GM18873 (cell line): Measurements from ENCODE around the gene HDAC4.

Source experiments
- ATAC-seq: cut with Tn5 transposase; IDR thresholded peaks from one replicate; pipeline ENCODE4 v1.9.1; 2021; ENCODE audit warnings: mild to moderate bottlenecking, moderate library complexity, moderate number of reproducible peaks; ENCODE audit not compliant: unreplicated experiment, low FRiP score

Gene HDAC4

DNA sequence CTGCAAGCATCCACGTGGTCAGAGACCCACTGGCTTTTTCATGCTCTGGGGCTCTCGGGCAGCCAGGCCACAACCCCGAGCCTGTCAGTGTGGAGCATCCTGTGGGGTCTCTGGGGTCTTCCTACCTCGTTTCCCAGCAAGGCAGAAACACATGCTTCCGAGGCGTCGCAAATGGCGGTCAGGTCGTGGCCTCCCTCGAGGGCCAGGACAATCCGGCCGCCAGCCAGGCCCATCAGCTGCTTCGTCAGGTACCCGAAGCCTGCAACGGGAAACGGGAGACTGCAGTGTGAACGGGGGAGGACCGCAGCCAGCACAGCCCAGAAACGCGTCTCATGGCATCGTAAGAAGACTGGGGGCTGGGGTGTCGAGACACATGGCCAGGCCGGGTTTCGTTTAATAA, 334.2 kb downstream of the HDAC4 start:
- no peak for ATAC-seq

DNA sequence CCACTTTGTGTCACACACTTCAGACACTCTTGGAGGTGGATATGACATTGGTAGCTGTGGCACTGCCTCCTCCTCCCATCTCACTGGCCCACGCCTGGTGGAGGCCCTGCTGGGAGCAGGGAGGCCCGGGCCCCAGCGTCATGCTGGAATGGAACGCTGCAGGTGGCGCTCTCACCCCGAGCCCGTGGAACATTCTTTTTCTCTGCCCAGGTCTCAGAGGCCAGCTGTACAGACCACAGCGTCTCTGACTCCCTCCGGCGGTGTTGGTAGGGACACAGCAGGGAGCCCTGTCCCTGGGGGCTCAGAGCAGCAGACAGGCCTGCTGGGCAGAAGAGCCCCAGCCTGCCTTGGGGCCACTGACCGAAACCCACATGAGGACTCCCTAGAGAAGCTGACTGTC, 334.9 kb downstream of the HDAC4 start:
- no peak for ATAC-seq

DNA sequence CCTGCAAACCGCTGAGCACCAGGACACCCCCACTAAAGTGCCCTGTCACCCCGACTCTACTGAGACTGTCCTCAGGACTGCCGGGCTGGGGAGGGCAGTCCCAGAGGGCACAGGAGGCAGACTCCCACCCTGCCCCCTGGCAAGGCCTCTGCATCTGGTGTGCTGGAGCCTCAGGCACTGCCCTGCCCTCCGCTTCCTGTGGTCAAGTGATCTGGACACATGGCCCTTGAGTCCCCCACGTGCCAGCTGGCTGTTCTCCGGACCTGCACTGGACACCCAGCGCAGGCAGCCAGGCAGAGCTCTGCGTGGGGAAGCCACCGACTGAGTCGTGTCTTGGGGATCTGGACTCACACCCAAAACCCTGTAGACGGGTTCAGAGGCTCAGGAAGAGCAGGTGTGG, 335.3 kb downstream of the HDAC4 start:
- no peak for ATAC-seq

DNA sequence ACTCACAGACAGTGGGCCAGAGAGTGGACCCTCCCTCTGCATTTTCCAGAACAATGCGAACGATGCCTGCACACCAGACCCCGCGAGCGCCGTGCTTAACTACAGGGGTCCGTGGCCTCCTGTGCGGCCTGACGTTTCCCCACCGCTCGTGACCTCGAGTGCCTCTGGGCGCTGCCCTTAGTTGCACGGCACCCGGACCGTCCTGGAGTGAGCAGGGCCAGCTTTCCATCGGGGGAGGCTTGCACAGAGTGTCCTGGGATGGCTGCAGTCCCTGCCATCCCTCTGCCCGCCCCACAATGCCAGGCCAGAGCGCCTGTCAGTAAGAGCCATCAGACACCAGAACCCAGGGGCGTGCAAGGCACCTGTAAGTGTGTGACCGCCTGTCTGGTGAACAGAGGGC, 335.9 kb downstream of the HDAC4 start:
- no peak for ATAC-seq

DNA sequence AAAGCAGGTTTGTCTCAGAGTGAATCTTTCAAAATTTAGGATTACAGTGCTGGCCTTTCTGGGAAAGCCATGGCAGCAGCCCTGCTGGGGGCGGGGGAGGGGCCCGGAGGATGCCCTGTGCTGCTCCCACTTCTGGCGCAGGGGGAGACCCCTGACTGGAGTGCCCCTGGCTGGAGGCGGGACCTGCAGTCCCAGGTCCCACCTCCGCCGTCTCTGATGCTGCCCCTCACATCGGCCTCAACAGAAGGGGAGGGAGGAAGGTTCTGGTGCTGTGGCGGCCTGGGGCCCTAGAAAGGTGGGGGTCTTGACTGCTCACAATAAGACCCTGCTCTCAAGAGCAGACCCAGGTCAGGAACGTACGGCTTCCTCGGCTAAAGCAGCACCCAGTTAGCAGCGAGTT, 336.6 kb downstream of the HDAC4 start:
- no peak for ATAC-seq

DNA sequence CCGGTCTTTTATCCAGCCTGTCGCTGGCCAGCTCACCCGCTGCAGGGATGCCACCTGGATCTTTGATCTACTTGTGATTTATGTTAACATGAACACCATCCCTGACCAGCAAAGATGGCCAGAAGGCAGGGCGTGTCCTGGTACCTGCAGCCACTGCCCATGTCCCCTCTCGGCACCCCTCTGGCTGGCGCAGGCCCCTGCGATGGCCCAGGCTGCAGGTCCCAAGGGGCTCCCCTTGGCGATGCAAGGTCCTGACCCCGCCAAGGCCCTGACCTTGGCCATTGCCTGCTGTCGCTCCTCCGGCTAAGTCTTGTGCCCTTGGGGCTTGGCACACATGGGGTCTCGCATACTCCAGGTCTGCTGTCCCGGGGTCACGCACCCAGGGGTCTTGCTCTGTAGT, 338.1 kb downstream of the HDAC4 start:
- ATAC-seq, result no peak

DNA sequence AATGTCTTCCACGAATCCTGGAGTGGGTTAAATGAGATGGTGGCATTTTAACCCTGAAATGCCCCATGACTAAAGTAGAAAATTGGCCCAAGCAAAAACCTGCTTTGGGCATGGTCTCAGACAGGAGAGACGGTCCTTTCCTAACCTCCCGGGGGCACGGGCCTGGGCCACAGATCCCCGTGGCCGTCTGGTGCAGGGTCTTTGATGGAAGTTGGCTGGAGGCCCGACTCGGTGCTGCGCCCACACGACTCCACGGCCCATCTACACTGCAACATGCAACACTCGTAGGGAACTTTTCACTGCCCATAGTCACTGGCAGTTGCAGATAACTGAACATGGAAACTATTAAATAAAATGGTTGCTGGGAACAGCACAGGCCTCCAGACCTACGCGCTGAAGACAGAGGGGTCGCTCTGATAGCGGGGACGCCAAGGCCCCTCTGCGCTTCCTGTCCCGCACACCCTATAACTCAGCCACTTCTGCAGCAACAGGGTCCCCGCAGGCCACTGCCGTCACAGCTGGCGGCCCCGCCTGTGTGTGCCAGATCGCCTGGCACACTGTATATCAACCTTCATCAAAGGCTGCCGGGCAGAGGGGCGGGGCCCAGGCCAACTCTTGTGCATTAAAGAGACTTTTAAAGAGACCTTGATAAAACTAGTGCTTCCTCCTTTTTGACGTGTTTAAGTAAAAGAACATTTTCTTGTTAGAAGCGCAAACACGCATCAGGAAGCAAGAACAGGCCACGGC, 338.8 kb downstream of the HDAC4 start:
- ATAC-seq, result no peak

DNA sequence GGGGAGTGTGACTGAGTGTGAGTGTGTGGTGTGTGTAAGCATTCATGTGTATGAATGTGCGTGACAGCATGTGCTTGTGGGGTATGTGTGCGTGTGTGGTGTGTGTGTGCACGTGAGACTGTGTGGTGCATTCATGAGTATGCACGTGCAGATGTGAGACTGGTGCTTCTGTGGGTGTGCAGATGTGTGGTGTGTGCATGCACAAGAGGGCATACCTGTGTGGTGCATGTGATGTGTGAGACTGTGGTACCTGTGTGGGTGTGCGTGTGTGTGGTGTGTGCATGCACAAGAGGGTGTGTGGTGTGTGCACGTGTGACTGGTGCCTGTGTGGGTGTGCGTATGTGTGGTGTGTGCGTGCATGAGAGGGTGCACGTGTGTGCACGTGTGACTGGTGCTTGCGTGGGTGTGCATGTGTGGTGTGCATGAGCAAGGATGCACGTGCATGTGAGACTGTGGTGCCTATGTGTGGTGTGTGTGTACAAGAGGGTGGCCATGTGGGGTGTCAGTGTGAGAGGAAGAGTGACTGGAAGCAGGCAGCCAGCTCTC, 339.6 kb downstream of the HDAC4 start:
- no peak for ATAC-seq

DNA sequence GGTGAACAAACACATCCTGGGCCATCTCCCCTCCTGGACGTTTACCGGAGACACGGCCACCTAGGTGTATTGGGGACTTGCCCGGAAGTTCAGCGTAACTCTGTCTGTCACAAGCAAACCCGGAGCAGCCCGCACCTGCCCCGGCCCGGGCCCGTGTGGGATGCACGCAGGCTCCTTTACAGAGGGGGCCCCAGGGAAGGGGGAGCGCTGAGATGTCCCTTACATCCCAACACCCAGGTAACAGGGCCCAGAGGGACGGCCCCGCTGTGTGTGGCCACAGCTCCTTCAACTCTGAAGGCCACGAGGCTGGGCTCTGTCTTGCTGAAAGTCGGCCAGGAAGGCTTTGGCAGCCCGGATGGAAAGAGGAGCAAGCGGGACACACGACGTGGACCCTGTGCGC, 340.1 kb downstream of the HDAC4 start:
- ATAC-seq, result no peak

DNA sequence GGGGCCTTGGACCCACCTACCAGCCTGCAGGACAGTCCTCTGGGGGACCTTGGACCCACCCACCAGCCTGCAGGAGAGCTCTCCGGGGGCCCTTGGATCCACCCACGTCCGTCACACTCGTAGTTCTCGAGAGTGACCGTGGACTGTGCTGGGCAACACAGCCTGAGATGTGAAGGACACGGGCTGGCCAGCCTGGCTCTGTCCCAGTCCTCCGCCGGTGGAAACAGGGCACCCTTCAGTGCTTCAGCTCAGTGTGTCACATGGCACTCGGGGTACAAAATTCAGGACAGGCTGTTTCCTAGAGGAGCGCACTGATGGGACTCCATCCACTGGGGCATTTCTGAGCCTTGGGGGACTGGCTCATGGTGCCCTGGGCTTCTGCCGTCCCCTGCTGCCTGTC, 341.0 kb downstream of the HDAC4 start:
- no peak for ATAC-seq

DNA sequence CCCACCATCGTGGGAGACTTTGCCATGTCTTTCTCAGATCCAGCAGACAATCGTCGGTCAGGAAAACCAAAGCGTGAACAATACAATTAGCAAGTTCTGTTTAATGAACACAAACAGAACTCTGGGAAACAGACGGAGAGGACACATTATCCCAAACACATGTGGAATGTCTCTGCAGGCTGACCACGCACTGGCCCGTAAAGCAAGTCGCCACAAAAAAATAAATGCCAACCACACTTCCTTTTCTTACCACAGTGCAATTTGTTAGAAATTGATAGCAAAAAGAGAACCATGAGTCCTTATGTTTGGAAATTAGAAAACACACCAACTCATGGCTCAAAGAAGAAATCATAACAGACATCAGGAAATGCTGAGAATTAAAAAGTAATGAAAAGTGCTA, 342.1 kb downstream of the HDAC4 start:
- no peak for ATAC-seq

DNA sequence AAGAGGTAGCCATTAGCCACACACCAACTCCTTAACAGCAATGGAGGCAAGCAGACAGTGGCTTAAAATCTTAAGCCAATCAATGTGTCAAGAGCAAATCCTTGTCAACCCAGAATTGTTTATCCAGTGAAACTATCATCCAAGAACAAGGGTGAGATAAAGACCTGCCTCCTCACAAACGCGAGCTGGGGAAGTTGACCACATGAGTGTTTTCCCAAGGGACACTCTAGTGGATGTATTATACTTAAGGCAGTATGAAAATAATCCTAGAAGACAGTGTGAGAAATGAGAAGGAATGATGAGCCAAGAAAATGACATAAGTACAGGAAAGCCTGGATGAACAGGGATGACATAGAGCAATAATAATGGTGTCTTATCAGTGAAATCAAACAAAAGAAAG, 343.3 kb downstream of the HDAC4 start:
- ATAC-seq, result no peak

DNA sequence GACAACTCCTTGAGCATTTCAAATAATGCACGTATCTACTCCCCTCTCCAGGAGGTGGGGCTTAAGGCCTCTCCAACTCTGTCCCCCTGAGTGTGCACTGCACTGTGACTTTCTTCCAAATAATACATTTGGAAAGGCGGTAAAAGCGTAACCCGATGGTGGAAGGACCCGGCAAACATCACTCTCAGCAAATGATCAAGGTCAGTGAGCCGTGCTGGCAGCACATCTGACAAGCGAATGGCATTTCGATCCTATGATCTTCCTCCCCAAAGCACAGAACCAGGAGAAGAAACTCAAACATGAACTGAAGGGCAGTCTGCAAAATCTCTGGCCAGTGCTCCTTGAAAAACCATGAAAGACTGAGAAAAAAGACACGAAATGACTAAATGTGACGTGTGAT, 344.2 kb downstream of the HDAC4 start:
- no peak for ATAC-seq

DNA sequence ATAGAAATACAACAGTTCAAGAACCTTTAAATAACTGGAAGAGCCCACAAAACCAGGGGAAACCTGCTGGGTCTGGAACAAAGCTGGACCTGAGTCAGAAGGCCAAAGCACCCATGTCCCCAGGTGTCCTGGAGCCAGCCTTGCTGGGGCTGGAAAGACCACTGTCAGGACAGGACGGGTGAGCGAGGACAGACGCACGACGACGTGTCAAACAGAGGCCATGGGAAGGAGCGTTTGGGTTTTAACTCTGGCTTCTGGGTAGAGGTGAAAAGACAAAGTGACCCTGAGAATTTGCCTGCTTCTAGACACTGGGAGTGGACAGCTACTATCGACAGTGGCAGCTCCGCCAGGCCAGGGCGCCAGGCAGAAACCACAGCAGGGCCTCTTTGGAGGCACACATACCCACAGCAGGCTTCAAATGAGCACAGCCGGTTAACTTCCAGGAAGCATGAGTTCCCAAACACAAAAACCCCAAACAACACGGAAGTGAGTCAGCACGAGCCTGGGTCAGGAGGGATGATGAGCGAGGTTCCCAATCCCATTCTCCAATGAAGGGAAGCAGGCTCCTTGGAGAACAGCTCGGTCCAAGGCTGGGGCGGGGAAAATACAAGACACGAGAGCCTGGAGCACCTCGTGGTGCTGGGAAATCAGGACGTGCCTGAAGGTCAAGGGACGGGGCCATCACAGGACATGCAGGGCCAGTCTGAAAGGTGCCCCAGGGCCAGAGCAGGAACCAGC, 344.9 kb downstream of the HDAC4 start:
- no peak for ATAC-seq

DNA sequence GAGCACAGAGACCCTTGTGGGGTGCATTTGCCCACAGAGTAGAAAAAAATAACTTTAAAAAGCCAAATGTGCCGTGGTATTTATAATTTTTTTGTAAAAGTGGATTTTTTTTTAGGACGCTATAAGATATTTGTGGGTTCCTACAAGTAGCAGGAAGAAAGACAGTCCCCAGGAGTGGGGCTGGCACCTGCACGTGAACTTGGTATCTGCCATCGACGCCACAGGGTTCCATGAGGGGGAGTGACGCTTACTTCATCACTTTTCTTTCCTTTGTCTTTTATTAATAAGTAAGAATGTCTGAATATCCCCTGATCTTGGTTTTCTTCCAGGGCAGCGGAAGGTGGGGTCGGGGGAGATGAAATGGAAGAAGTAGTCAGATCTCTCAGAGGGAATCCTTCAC, 345.9 kb downstream of the HDAC4 start:
- no peak for ATAC-seq

DNA sequence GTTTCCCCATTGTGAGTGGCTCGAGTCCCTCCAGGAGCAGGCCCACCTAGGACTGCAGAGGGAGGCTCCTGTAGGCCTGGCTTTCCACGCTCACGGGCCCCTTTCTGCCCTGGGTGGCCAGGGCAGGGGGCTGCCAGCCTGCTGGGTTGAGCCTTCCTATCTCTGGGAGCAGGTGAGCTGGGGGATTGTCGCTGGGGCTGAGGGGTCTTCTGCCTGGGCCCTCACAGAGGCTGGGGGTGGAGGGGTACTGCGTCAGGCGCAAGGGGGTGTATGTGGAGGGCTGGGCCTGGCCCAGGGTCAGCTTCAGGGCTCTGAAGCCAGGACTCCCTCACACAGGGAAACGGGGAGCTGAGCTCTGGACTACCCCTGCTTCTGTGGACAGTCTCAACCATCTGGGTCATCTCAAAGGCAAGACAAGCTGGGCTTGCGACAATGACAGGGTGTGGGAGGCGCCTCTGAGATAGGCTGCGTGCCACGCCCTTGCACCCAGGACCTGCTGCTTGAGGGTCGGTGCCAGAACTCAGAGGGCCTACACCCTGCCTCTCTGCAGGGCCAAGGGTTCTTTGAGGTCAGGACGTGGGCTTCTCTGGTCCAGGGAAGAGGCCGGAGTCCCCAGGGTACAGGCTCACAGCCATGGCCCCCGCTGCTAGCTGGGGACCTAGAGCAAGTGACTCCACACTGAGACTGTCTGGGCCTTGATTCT, 346.9 kb downstream of the HDAC4 start:
- ATAC-seq, result no peak

DNA sequence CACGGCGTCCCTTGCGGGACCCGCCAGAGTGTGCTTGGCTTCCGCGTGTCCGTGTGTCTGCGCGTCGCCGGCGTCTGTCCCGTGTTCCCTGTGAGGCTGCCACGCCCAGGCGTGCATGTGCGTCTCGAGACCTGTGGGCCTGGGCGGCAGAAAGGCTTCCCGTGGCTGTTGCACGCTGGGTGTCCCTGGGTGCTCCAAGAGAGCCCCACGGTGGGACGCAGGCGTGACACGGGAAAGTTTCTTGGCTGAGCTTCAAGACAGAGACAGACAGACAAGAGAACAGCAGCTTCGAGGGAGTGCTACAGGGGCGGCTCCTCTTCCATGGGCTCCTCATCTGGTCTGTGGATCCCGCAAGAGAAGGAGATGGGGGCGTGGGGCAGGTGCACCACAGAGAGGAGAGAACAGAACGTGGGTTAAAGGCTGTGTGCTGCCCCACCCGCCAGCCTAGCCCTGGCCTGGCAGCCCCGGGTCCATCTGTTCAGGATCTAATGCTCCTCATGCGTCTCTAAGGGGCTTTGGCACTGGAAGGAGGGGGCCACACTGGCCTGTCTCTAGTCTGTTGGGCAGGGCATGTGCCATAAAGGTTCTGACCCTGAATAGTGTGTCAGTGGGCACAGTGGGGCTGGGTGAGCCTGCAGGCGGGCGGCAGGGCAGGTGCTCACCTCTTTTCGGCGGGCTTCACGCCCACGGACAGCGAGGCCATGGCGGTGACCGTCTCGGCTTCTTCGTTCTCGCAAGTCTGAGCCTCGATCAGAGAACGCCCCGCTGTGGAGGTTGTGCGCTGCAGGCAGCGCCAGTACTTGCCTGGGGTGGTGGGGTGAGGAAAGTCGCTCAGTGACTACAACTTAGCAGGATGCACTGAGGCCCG, 347.8 kb downstream of the HDAC4 start:
- no peak for ATAC-seq

DNA sequence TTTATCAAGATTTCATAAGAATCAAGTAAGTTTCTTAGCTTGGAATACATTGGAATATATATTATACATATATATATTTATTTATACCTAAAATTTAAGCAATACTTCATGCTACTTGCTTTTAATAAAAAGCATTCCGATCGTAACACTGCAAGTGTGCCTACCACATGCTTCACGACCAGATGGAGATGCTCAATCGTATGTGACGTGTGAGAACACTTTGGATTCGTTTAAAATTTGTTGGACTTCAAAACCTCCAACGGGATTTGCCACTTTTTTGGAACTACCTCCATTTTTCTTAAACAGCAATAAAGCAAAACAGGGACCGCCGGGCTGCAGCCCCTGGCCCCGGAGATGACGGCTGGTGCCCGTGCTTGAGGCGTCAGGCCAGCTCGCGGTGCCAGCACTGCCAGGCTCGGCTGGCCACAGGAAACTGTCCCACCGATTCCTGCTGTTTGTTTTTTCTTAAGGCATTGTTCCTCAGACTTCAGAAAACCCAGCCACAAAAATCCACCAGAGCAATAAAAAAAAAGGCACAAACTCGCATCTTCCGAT, 348.9 kb downstream of the HDAC4 start:
- ATAC-seq, result no peak

DNA sequence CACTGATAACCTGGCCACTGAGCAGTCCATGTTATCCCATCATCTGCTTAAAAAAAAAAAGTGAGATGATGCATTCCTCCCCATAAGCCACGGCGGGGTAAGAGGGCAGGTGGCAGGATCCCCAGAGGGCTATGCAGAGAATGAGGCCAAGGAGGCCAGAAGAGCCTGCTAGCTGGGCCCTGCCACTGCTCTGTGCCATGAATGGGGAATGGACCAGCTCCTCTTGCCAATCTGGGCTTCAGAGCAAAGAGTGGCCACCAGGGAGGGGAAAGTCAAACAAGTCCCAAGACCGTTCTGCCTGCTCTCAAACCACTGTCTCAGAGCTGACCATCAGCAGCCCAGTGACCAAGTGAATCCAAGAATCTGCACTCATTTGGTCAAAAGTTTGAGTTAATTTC, 350.6 kb downstream of the HDAC4 start:
- no peak for ATAC-seq
